Measurements from ENCODE around the gene DLGAP4. TPM values are rescaled to one million over a fixed set of nuclear protein-coding genes. Genes with fewer than 3 reads are reported as not detected.
A peak's percentile ranks its signal among the peaks of the same experiment; 100 is the strongest.

DLGAP4 gene
- total and polyA plus RNA-seq, 8 donors: 15.1 to 92.2 (median 33.5) TPM

- peak; percentile 41 to 48 for DNase-seq
- WGBS, 5 donors: 35 to 54% (median 52%) methylated on average over 4 to 7 of the region's 7 CpGs
These were observed 187.6 kb downstream of the DLGAP4 start for GRCh38 chr20:36493801-36494114.

GRCh38 chr20:36496707-36497669 is 190.8 kb downstream of the DLGAP4 start:
- Histone ChIP-seq H3K4me1 (peaks cover 36 to 60% (median 47%) of the 10 kb centered on the region in 4 donors), H3K27me3 (no peaks in the 10 kb centered on the region), H3K27ac (peak overlapping the region in 4 of 5 donors; percentile 11 to 75 (median 30)), H3K36me3 (peaks cover 47 to 73% (median 60%) of the 10 kb centered on the region in 4 donors), H3K9me3 (no peaks in the 10 kb centered on the region), H3K4me3 (no peak overlapping the region)
- no peak for DNase-seq
- TF ChIP-seq EP300 (IDR thresholded peaks at IDR 0.05) (no peak), POLR2A (IDR thresholded peaks at IDR 0.05) (no peak), POLR2AphosphoS5 (IDR thresholded peaks at IDR 0.05) (no peak), CTCF (IDR thresholded peaks at IDR 0.05) (no peak)
- intact Hi-C loops (cut with DNase I; ENCODE audit: low total_unique reads): no loop called here
- 89 to 91% (median 89%) methylated on average over 27 to 33 of the region's 33 CpGs for WGBS, 5 donors

More at GRCh38 chr20:36493801-36494114, 187.6 kb downstream of the DLGAP4 start:
- TF ChIP-seq CTCF (IDR thresholded peaks at IDR 0.05) (no peak), EP300 (IDR thresholded peaks at IDR 0.05) (no peak), POLR2AphosphoS5 (IDR thresholded peaks at IDR 0.05) (peak in 2 of 3 donors; percentile 29 to 37)
- Histone ChIP-seq H3K4me3 (no peak overlapping the region), H3K27me3 (no peaks in the 10 kb centered on the region), H3K36me3 (peaks cover 21 to 43% (median 28%) of the 10 kb centered on the region in 4 donors), H3K9me3 (no peaks in the 10 kb centered on the region), H3K4me1 (peaks cover 43 to 79% (median 63%) of the 10 kb centered on the region in 4 donors), H3K27ac (peak overlapping the region in 4 of 5 donors; percentile 57 to 87 (median 70))
- intact Hi-C loops (cut with DNase I; ENCODE audit: low total_unique reads): no loop called here

- Histone ChIP-seq H3K4me3 (no peak overlapping the region), H3K27me3 (no peaks in the 10 kb centered on the region), H3K4me1 (peaks cover 29 to 51% (median 38%) of the 10 kb centered on the region in 4 donors), H3K9me3 (no peaks in the 10 kb centered on the region), H3K36me3 (peaks cover 47 to 78% (median 68%) of the 10 kb centered on the region in 4 donors), H3K27ac (peak overlapping the region; percentile 6 to 75 (median 16))
- WGBS, 5 donors: 27 to 70% (median 37%) methylated on average over 4 of the region's 4 CpGs
- intact Hi-C loops (cut with DNase I; ENCODE audit: low total_unique reads): no loop called here
- peak; percentile 47 to 74 for DNase-seq
- TF ChIP-seq POLR2AphosphoS5 (IDR thresholded peaks at IDR 0.05) (peak in 1 of 3 donors; percentile 25), POLR2A (IDR thresholded peaks at IDR 0.05) (no peak), EP300 (IDR thresholded peaks at IDR 0.05) (no peak)
These were observed 191.7 kb downstream of the DLGAP4 start for GRCh38 chr20:36497856-36498255.

- intact Hi-C loops (cut with DNase I; ENCODE audit: low total_unique reads): no loop called here
These were observed 192.4 kb downstream of the DLGAP4 start for GRCh38 chr20:36498386-36499179.

More at GRCh38 chr20:36498386-36499179, 192.4 kb downstream of the DLGAP4 start:
- Histone ChIP-seq H3K27me3 (no peaks in the 10 kb centered on the region), H3K4me1 (peaks cover 22 to 44% (median 31%) of the 10 kb centered on the region in 4 donors), H3K36me3 (peaks cover 47 to 80% (median 75%) of the 10 kb centered on the region in 4 donors), H3K27ac (peak overlapping the region; percentile 6 to 75 (median 16)), H3K9me3 (no peaks in the 10 kb centered on the region), H3K4me3 (no peak overlapping the region)
- TF ChIP-seq CTCF (IDR thresholded peaks at IDR 0.05): no peak
- TF ChIP-seq POLR2A (IDR thresholded peaks at IDR 0.05): no peak
- TF ChIP-seq POLR2AphosphoS5 (IDR thresholded peaks at IDR 0.05): no peak
- no peak for TF ChIP-seq EP300 (IDR thresholded peaks at IDR 0.05)
- no peak for DNase-seq
- WGBS, 5 donors: 43 to 65% (median 51%) methylated on average over 14 of the region's 14 CpGs

Measured in stomach (tissue), 9 donors.